Keratinocyte (primary cell): ENCODE results near the gene ZNF710.

Experiments used
- CTCF ChIP-seq, 3 experiments: IDR thresholded peaks in 1 of 3; conservative IDR thresholded peaks in 1 of 3; optimal IDR thresholded peaks in 1 of 3; 2 replicates in 2 of 3; 3 replicates in 1 of 3; pipeline versions ENCODE3 to v1.5.1; 2011; ENCODE audit warnings: low read length in 3 of 3, mild to moderate bottlenecking in 3 of 3, moderate library complexity in 2 of 3, control low read depth in 1 of 3, inconsistent platforms in 1 of 3; ENCODE audit not compliant: insufficient read depth in 2 of 3; ENCODE audit errors: extremely low read depth in 1 of 3
- EZH2 ChIP-seq: IDR thresholded peaks from one replicate; pipeline ENCODE4 v1.6.1; 2012; ENCODE audit warnings: inconsistent platforms, mild to moderate bottlenecking, low read length, moderate library complexity

GRCh38 chr15:90083419-90083818 lies 82.3 kb downstream of the ZNF710 start:
- no peak for TF ChIP-seq CTCF (optimal IDR thresholded peaks at IDR 0.05 in 1 of 3, IDR thresholded peaks at IDR 0.05 in 1 of 3, conservative IDR thresholded peaks at IDR 0.05 in 1 of 3; ENCODE audit: extremely low read depth in 1 of 3, insufficient read depth in 2 of 3, low read length in 3 of 3)
- TF ChIP-seq EZH2: no peak
